Caco-2 (cell line): ENCODE data around the gene ABO. TPM values are rescaled to one million over a fixed set of nuclear protein-coding genes. Genes with fewer than 3 reads are reported as not detected.
A peak's percentile ranks its signal among the peaks of the same experiment; 100 is the strongest.
"Not testable (repeated sequence)": the region's sequence is repeated elsewhere in the genome, so short reads cannot be mapped to it uniquely, and the experiment has no call there.

Source experiments
- BruUV-seq: library from RNA; stranded (reverse); fragments of 400-500 nt; replicated peaks from 2 replicates; lab custom pipeline; 2021; lab: Mats Ljungman, UMichigan
- CTCF ChIA-PET: fragments of 300-600 bp; sonication (Branson Sonifier 250); formaldehyde crosslinking; loops from one replicate; lab custom pipeline; 2022; ENCODE audit warnings: antibody characterized with exemption; lab: Charles Lee
- POLR2A ChIA-PET: fragments of 300-600 bp; sonication (Branson Sonifier 250); formaldehyde crosslinking; loops from one replicate; lab custom pipeline; 2022; ENCODE audit warnings: antibody characterized with exemption; lab: Charles Lee
- DNase-seq, 2 experiments: peaks; one replicate each; pipeline versions ENCODE4 v3.0.0 to v3.0.0-alpha.2; 2020 to 2022
- H3K27me3 ChIP-seq: replicated peaks from 2 replicates; pipeline ENCODE4 v1.6.0; 2011; ENCODE audit warnings: low read length; ENCODE audit not compliant: control insufficient read depth, insufficient read depth
- H3K36me3 ChIP-seq: 2 replicates; pipeline ENCODE4 v1.5.1; 2011; ENCODE audit warnings: low read length; ENCODE audit not compliant: control insufficient read depth, insufficient read depth
- H3K4me1 ChIP-seq: fragments of 250-450 bp; sonication (Bioruptor Pico); 2 replicates; pipeline ENCODE4 v1.5.1; 2020; ENCODE audit warnings: mild to moderate bottlenecking
- H3K4me3 ChIP-seq: 2 replicates; pipeline ENCODE4 v1.5.1; 2011; ENCODE audit warnings: low read depth, mild to moderate bottlenecking, control low read depth, low read length
- H3K9me3 ChIP-seq: fragments of 250-450 bp; sonication (Bioruptor Pico); 2 replicates; pipeline ENCODE4 v1.5.1; 2020; ENCODE audit warnings: mild to moderate bottlenecking, moderate library complexity
- H3K27ac Mint-ChIP-seq: one replicate; pipeline ENCODE4 v1.8.0; 2022; ENCODE audit warnings: mixed read lengths; ENCODE audit not compliant: unreplicated experiment
- H3K27me3 Mint-ChIP-seq: one replicate; pipeline ENCODE4 v1.8.0; 2022; ENCODE audit warnings: mixed read lengths; ENCODE audit not compliant: insufficient read depth, unreplicated experiment
- H3K36me3 Mint-ChIP-seq: one replicate; pipeline ENCODE4 v1.8.0; 2022; ENCODE audit warnings: mild to moderate bottlenecking, mixed read lengths; ENCODE audit not compliant: insufficient read depth, unreplicated experiment
- H3K4me1 Mint-ChIP-seq: one replicate; pipeline ENCODE4 v1.8.0; 2022; ENCODE audit warnings: low read depth, mixed read lengths; ENCODE audit not compliant: unreplicated experiment
- H3K4me3 Mint-ChIP-seq: one replicate; pipeline ENCODE4 v1.8.0; 2022; ENCODE audit warnings: mild to moderate bottlenecking, moderate library complexity, mixed read lengths; ENCODE audit not compliant: unreplicated experiment
- H3K9me3 Mint-ChIP-seq: one replicate; pipeline ENCODE4 v1.8.0; 2022; ENCODE audit warnings: mixed read lengths; ENCODE audit not compliant: unreplicated experiment
- CTCF ChIP-seq, 2 experiments: fragments of 200-600 bp in 1 of 2; IDR thresholded peaks; 1 replicate in 1 of 2; 2 replicates in 1 of 2; pipeline versions ENCODE4 v1.5.1 to v1.8.0; 2011 to 2022; ENCODE audit warnings: antibody characterized with exemption in 1 of 2, control low read depth in 1 of 2, inconsistent platforms in 1 of 2, low read depth in 1 of 2, low read length in 1 of 2, mild to moderate bottlenecking in 1 of 2, moderate library complexity in 1 of 2; ENCODE audit not compliant: insufficient read depth in 1 of 2, severe bottlenecking in 1 of 2, unreplicated experiment in 1 of 2
- intact Hi-C: fragments of 100-400 bp; cut with micrococcal nuclease; formaldehyde crosslinking; loops from one replicate; pipeline ENCODE4 v1.10.0; 2022; ENCODE audit not compliant: unreplicated experiment
- total RNA-seq: library from RNA; stranded (reverse); gene quantifications from 2 replicates; pipeline ENCODE4 v1.2.3, GENCODE V29; 2022

ABO gene
- total RNA-seq, 1 experiment from 2014 or later: not detected

DNA sequence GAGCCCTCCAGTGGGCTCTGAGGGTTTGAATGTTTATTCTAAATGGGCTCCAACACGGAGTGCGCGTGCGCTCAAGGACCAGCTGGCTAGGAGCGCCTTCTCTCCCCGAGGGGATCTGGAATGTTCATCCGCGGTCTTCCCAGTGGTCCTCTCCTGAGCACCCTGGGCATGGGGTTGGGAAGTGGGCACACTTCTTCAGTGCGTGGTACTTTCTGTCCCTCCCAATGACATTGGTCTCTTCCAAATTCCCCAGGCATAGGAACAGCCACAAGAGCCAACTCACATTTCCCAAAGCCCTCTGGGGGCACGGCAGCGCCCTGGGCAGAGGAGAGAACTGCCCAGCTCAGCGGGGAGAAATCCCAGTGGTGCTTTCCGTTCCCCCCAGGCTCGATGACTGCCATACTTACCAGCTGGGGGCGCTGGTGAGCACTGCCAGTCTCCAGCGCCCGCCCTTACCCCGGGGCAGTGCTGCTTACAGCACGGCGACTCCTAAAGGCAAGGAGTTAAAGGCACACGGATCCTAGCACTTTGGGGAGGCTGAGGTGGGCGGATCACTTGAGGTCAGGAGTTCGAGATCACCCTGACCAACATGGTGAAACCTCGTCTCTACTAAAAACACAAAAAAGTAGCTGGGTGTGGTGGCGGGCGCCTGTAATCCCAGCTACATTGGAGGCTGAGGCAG, 36.0 kb downstream of the ABO start:
- no peaks in the 10 kb centered on the region for H3K9me3 Mint-ChIP-seq
- ChIA-PET POLR2A (no interaction called here), CTCF (interaction anchor here (2.3 kb wide), 1 partner anchor 52 kb away, joined by 12 read pairs; no protein-coding TSS in a partner anchor)
- no peak overlapping the region for H3K27ac Mint-ChIP-seq
- peak overlapping the region; percentile 72 for H3K4me3 Mint-ChIP-seq
- no peaks in the 10 kb centered on the region for H3K4me1 Mint-ChIP-seq
- H3K27me3 ChIP-seq: no peaks in the 10 kb centered on the region
- intact Hi-C loops: no loop called here
- no peaks in the 10 kb centered on the region for H3K9me3 ChIP-seq
- H3K36me3 ChIP-seq: no peaks in the 10 kb centered on the region
- H3K27me3 Mint-ChIP-seq: no peaks in the 10 kb centered on the region
- peak in 1 of 2 experiments; percentile 44 for TF ChIP-seq CTCF (IDR thresholded peaks at IDR 0.05; ENCODE audit: insufficient read depth in 1 of 2, low read depth in 1 of 2, low read length in 1 of 2, severe bottlenecking in 1 of 2, unreplicated experiment in 1 of 2)
- H3K36me3 Mint-ChIP-seq: no peaks in the 10 kb centered on the region
- peak; percentile 40 to 56 for DNase-seq
- BruUV-seq: no TSS peak
- H3K4me1 ChIP-seq: peaks cover 13% of the 10 kb centered on the region
- no peak overlapping the region for H3K4me3 ChIP-seq

GRCh38 chr9:133238272-133238850, 36.6 kb downstream of the ABO start:
- H3K27ac Mint-ChIP-seq: no peak overlapping the region
- H3K36me3 ChIP-seq: no peaks in the 10 kb centered on the region
- H3K4me1 Mint-ChIP-seq: no peaks in the 10 kb centered on the region
- BruUV-seq: no TSS peak
- peak; percentile 58 to 86 for DNase-seq
- ChIA-PET CTCF (interaction anchor here (2.3 kb wide), 1 partner anchor 51 kb away, joined by 12 read pairs; no protein-coding TSS in a partner anchor), POLR2A (interaction anchor here (0.6 kb wide), 2 partner anchors 104 to 154 kb away, joined by 4 to 5 read pairs; no protein-coding TSS in a partner anchor)
- H3K27me3 ChIP-seq: no peaks in the 10 kb centered on the region
- no peaks in the 10 kb centered on the region for H3K9me3 ChIP-seq
- H3K4me3 ChIP-seq: no peak overlapping the region
- H3K36me3 Mint-ChIP-seq: no peaks in the 10 kb centered on the region
- peaks cover 10% of the 10 kb centered on the region for H3K4me1 ChIP-seq
- intact Hi-C loops: no loop called here
- TF ChIP-seq CTCF (IDR thresholded peaks at IDR 0.05; ENCODE audit: insufficient read depth in 1 of 2, low read depth in 1 of 2, low read length in 1 of 2, severe bottlenecking in 1 of 2, unreplicated experiment in 1 of 2): no peak
- peak overlapping the region; percentile 72 for H3K4me3 Mint-ChIP-seq
- no peaks in the 10 kb centered on the region for H3K9me3 Mint-ChIP-seq
- H3K27me3 Mint-ChIP-seq: no peaks in the 10 kb centered on the region

DNA sequence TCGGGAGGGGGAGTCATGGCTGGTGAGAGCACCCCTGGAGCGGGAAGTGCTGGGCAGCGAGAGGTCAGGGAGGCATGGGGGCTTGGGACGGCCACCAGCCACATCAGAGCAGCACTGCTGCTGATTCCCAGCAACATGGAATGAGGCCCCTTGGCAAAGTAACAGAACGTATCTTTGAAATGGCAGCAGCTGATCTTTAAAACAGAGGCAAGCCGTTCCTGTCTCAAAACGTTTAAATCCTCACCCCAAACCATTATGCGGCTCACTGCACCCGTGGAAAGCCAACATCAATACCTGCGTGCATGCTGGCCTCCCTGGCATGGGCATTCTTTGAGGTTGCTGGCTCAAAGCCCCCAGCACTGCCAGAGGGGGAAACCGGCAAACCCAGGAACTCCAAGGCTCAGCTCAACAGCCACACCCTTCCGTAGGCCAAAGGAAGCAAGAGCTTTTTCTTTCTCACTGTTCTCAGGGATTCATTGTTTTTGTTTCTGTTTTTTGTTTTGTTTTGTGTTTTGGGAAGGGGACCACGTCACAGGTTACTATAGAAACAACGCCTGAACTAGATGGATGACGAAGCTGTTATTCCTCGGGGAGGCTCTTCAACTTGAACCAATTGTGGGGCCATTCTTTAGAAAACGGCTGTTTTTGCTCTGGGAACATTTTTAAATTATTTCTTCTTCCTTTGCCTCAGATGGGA, 37.8 kb downstream of the ABO start:
- Mint-ChIP-seq H3K9me3 (no peaks in the 10 kb centered on the region), H3K27me3 (no peaks in the 10 kb centered on the region), H3K4me3 (no peak overlapping the region), H3K4me1 (no peaks in the 10 kb centered on the region), H3K27ac (no peak overlapping the region), H3K36me3 (no peaks in the 10 kb centered on the region)
- TF ChIP-seq CTCF (IDR thresholded peaks at IDR 0.05; ENCODE audit: insufficient read depth in 1 of 2, low read depth in 1 of 2, low read length in 1 of 2, severe bottlenecking in 1 of 2, unreplicated experiment in 1 of 2): no peak
- Histone ChIP-seq H3K27me3 (no peaks in the 10 kb centered on the region), H3K36me3 (no peaks in the 10 kb centered on the region), H3K9me3 (no peaks in the 10 kb centered on the region), H3K4me1 (peaks cover 10% of the 10 kb centered on the region), H3K4me3 (no peak overlapping the region)
- DNase-seq: no peak
- ChIA-PET POLR2A (no interaction called here), CTCF (interaction anchor here (1.0 kb wide), 1 partner anchor 48 kb away, joined by 3 read pairs; no protein-coding TSS in a partner anchor)
- intact Hi-C loops: no loop called here
- no TSS peak for BruUV-seq

GRCh38 chr9:133236291-133237034, 38.5 kb downstream of the ABO start:
- H3K4me3 Mint-ChIP-seq: not testable (repeated sequence)

More at GRCh38 chr9:133236291-133237034, 38.5 kb downstream of the ABO start:
- BruUV-seq, H3K4me1 ChIP-seq, H3K27me3 ChIP-seq, H3K27me3 Mint-ChIP-seq, POLR2A ChIA-PET, intact Hi-C loops, H3K4me3 ChIP-seq, H3K4me1 Mint-ChIP-seq, H3K9me3 ChIP-seq, DNase-seq, H3K36me3 Mint-ChIP-seq, H3K36me3 ChIP-seq, H3K27ac Mint-ChIP-seq, H3K9me3 Mint-ChIP-seq: not testable (repeated sequence)
- CTCF ChIA-PET: interaction anchor here (0.5 to 1.0 kb wide), 2 partner anchors 47 to 48 kb away, joined by 3 to 6 read pairs; no protein-coding TSS in a partner anchor
